ENCODE results near the gene CACNB2. TPM values are rescaled to one million over a fixed set of nuclear protein-coding genes. Genes with fewer than 3 reads are reported as not detected.

Gene CACNB2
- total and polyA plus RNA-seq, 4 donors = 0.90 to 23.9 (median 3.7) TPM

- H3K9me3 ChIP-seq (ENCODE audit: control insufficient read depth in 4 of 4, insufficient read depth in 3 of 4, low read length in 3 of 4) = no peaks in the 10 kb centered on the region
- H3K9ac ChIP-seq (ENCODE audit: insufficient read depth in 1 of 2, low read length in 2 of 2) = no peak overlapping the region
- TF ChIP-seq, protein P1, sequence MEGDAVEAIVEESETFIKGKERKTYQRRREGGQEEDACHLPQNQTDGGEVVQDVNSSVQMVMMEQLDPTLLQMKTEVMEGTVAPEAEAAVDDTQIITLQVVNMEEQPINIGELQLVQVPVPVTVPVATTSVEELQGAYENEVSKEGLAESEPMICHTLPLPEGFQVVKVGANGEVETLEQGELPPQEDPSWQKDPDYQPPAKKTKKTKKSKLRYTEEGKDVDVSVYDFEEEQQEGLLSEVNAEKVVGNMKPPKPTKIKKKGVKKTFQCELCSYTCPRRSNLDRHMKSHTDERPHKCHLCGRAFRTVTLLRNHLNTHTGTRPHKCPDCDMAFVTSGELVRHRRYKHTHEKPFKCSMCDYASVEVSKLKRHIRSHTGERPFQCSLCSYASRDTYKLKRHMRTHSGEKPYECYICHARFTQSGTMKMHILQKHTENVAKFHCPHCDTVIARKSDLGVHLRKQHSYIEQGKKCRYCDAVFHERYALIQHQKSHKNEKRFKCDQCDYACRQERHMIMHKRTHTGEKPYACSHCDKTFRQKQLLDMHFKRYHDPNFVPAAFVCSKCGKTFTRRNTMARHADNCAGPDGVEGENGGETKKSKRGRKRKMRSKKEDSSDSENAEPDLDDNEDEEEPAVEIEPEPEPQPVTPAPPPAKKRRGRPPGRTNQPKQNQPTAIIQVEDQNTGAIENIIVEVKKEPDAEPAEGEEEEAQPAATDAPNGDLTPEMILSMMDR (IDR thresholded peaks at IDR 0.05; ENCODE audit: control extremely low read depth, extremely low read depth) = no peak
- peaks cover 0 to 9% (median 4%) of the 10 kb centered on the region in 5 donors for H3K4me1 ChIP-seq (ENCODE audit: control insufficient read depth in 5 of 5, insufficient read depth in 5 of 5, low read length in 5 of 5)
- no peak overlapping the region for H3K27ac ChIP-seq (ENCODE audit: low read depth in 1 of 2, low read length in 1 of 2)
- no peak overlapping the region for H3K4me3 ChIP-seq
- no peak for ATAC-seq (ENCODE audit: insufficient read depth, low FRiP score)
- DNase-seq = no peak
- H3K36me3 ChIP-seq (ENCODE audit: control insufficient read depth in 4 of 4, insufficient read depth in 4 of 4, low read length in 4 of 4) = no peaks in the 10 kb centered on the region
- no peaks in the 10 kb centered on the region for H3K27me3 ChIP-seq (ENCODE audit: control insufficient read depth in 3 of 3, insufficient read depth in 3 of 3, low read length in 2 of 3)
- WGBS, 2 donors = 77 to 84% methylated on average over 3 of the region's 3 CpGs
These were observed 338.1 kb downstream of the CACNB2 start for GRCh38 chr10:18478354-18478753.

DNA sequence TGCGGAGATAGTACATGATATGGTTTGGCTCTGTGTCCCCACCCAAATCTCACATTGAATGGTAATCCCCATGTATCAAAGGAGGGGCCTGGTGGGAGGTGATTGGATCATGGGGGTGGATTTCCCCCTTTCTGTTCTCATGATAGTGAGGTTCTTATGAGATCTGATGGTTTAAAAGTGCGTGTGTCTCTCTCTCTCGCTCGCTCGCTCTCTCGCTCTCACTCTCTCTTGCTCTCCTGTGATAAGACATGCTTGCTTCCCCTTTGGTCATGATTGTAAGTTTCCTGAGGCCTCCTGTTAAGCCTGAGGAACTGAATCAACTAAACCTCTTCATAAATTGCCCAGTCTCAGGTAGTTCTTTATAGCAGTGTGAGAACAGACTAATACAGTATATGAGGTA, 339.3 kb downstream of the CACNB2 start:
- ATAC-seq (ENCODE audit: insufficient read depth, low FRiP score) = no peak
- WGBS, 2 donors = 91 to 95% methylated on average over 6 of the region's 6 CpGs

DNA sequence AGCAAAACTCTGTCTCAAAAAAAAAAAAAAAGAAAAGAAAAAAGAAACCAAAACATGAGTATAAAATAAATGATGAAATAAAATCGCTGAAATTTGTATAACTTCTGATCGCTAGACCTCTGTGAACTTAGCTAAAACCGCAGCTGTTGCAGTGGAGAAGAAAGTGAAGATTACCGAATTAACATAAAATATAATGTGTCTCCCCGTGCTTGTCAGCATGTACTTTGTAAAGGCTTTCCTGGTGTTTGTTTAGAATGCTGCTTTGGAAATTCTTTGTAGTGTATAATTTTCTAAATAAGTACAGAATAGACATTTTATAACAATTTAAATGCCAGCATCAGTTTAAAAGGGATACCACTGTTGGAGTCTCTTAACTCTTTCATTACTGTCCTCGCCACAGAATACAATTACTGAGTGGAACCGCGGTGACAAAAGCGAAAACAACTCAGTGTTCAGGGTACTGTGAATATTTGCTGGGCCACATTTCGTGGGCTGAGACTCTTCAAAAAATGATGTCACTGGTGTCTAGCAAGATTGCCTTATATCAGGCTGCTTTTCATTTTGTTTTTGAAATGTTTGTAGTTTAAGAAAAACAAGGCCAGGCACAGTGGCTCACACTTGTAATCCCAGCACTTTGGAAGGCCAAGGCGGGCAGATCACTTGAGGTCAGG, 343.4 kb downstream of the CACNB2 start:
- Histone ChIP-seq H3K27me3 (ENCODE audit: control insufficient read depth in 3 of 3, insufficient read depth in 3 of 3, low read length in 2 of 3) (no peaks in the 10 kb centered on the region), H3K4me3 (no peak overlapping the region), H3K4me1 (ENCODE audit: control insufficient read depth in 5 of 5, insufficient read depth in 5 of 5, low read length in 5 of 5) (peaks cover 0 to 15% (median 3%) of the 10 kb centered on the region in 5 donors), H3K27ac (ENCODE audit: low read depth in 1 of 2, low read length in 1 of 2) (no peak overlapping the region), H3K9ac (ENCODE audit: insufficient read depth in 1 of 2, low read length in 2 of 2) (no peak overlapping the region), H3K36me3 (ENCODE audit: control insufficient read depth in 4 of 4, insufficient read depth in 4 of 4, low read length in 4 of 4) (no peaks in the 10 kb centered on the region), H3K9me3 (ENCODE audit: control insufficient read depth in 4 of 4, insufficient read depth in 3 of 4, low read length in 3 of 4) (no peaks in the 10 kb centered on the region)
- DNase-seq (peak in 2 of 3 donors; percentile 47 to 57), ATAC-seq (ENCODE audit: insufficient read depth, low FRiP score) (no peak)
- WGBS, 2 donors = 80 to 82% methylated on average over 11 of the region's 11 CpGs
- TF ChIP-seq, protein P1 (IDR thresholded peaks at IDR 0.05; ENCODE audit: control extremely low read depth, extremely low read depth) = no peak

More for the DNA sequence above, 339.3 kb downstream of the CACNB2 start:
- no peaks in the 10 kb centered on the region for H3K9me3 ChIP-seq (ENCODE audit: control insufficient read depth in 4 of 4, insufficient read depth in 3 of 4, low read length in 3 of 4)
- no peaks in the 10 kb centered on the region for H3K36me3 ChIP-seq (ENCODE audit: control insufficient read depth in 4 of 4, insufficient read depth in 4 of 4, low read length in 4 of 4)
- H3K27ac ChIP-seq (ENCODE audit: low read depth in 1 of 2, low read length in 1 of 2) = peak overlapping the region in 1 of 2 donors; percentile 30
- no peak overlapping the region for H3K9ac ChIP-seq (ENCODE audit: insufficient read depth in 1 of 2, low read length in 2 of 2)
- no peak overlapping the region for H3K4me3 ChIP-seq
- peaks cover 0 to 9% (median 3%) of the 10 kb centered on the region in 5 donors for H3K4me1 ChIP-seq (ENCODE audit: control insufficient read depth in 5 of 5, insufficient read depth in 5 of 5, low read length in 5 of 5)
- no peak for DNase-seq
- H3K27me3 ChIP-seq (ENCODE audit: control insufficient read depth in 3 of 3, insufficient read depth in 3 of 3, low read length in 2 of 3) = no peaks in the 10 kb centered on the region
- TF ChIP-seq, protein P1 (IDR thresholded peaks at IDR 0.05; ENCODE audit: control extremely low read depth, extremely low read depth) = no peak

All from lung (tissue), 12 donors.